Natural killer cell (primary cell): Measurements from ENCODE around the gene SSUH2. TPM values are rescaled to one million over a fixed set of nuclear protein-coding genes. Genes with fewer than 3 reads are reported as not detected.

Source experiments
- ATAC-seq, 3 donors: fragments of 150-1000 bp in 2 of 3; fragments of 200-7000 bp in 1 of 3; cut with Tn5 transposase; 1 replicate in 1 of 3; 2 replicates in 2 of 3; pipeline ENCODE4 v1.10.0; 2021; ENCODE audit warnings: mild to moderate bottlenecking in 2 of 3, moderate library complexity in 2 of 3
- DNase-seq, 2 donors: peaks; one replicate each; pipeline versions ENCODE4 v3.0.0 to v3.0.0-alpha.2; 2013 to 2021; ENCODE audit warnings: mixed read lengths in 1 of 2
- H3K27ac ChIP-seq: one replicate; pipeline ENCODE4 v1.5.1; 2013; ENCODE audit warnings: mild to moderate bottlenecking, low read length
- H3K27me3 ChIP-seq: one replicate; pipeline ENCODE4 v1.6.1; 2013; ENCODE audit warnings: low read length; ENCODE audit not compliant: control insufficient read depth, insufficient read depth
- H3K36me3 ChIP-seq: one replicate; pipeline ENCODE4 v1.6.1; 2013; ENCODE audit warnings: low read length; ENCODE audit not compliant: control insufficient read depth, insufficient read depth
- H3K4me1 ChIP-seq: one replicate; pipeline ENCODE4 v1.6.1; 2013; ENCODE audit warnings: low read length; ENCODE audit not compliant: control insufficient read depth, insufficient read depth
- H3K4me3 ChIP-seq: one replicate; pipeline ENCODE4 v1.5.1; 2013; ENCODE audit warnings: low read length
- H3K9me3 ChIP-seq: one replicate; pipeline ENCODE4 v1.6.1; 2013; ENCODE audit warnings: low read length; ENCODE audit not compliant: control insufficient read depth, insufficient read depth
- H3K27ac Mint-ChIP-seq, 2 donors: one replicate each; pipeline ENCODE4 v1.8.0; 2022; ENCODE audit warnings: mild to moderate bottlenecking in 2 of 2, mixed read lengths in 2 of 2, moderate library complexity in 1 of 2
- H3K27me3 Mint-ChIP-seq, 2 donors: one replicate each; pipeline ENCODE4 v1.8.0; 2022; ENCODE audit warnings: low read depth in 2 of 2, mixed read lengths in 2 of 2
- H3K36me3 Mint-ChIP-seq: one replicate; pipeline ENCODE4 v1.8.0; 2022; ENCODE audit warnings: mixed read lengths
- H3K4me1 Mint-ChIP-seq, 2 donors: one replicate each; pipeline ENCODE4 v1.8.0; 2022; ENCODE audit warnings: mixed read lengths in 2 of 2
- H3K4me3 Mint-ChIP-seq: one replicate; pipeline ENCODE4 v1.8.0; 2022; ENCODE audit warnings: mild to moderate bottlenecking, moderate library complexity, mixed read lengths
- H3K9me3 Mint-ChIP-seq, 2 donors: one replicate each; pipeline ENCODE4 v1.8.0; 2022; ENCODE audit warnings: mixed read lengths in 2 of 2
- WGBS: methylation state at CpG from one replicate; pipeline ENCODE4 v1.1.7; 2013; ENCODE audit warnings: missing lambda C conversion rate; ENCODE audit not compliant: insufficient coverage; 5-methylcytosine and 5-hydroxymethylcytosine counted together
- intact Hi-C: fragments of 100-400 bp; cut with micrococcal nuclease; formaldehyde crosslinking; loops from one replicate; pipeline ENCODE4 v1.14.2; 2022
- total RNA-seq, 4 donors: library from RNA; stranded (reverse); fragments of 120-200 nt in 1 of 4; gene quantifications; one replicate each; pipeline versions ENCODE4 v1.2.3 to v1.2.4, GENCODE V29; 2013 to 2022
- TF ChIP-seq, protein P1 (sequence below): fragments of 200-600 bp; IDR thresholded peaks from one replicate; pipeline ENCODE4 v1.8.0; 2022; ENCODE audit warnings: antibody characterized with exemption

Gene SSUH2
- total RNA-seq, 3 donors from 2014 or later (not counting 1 experiment from before 2014, with no cell fraction given): not detected

DNA sequence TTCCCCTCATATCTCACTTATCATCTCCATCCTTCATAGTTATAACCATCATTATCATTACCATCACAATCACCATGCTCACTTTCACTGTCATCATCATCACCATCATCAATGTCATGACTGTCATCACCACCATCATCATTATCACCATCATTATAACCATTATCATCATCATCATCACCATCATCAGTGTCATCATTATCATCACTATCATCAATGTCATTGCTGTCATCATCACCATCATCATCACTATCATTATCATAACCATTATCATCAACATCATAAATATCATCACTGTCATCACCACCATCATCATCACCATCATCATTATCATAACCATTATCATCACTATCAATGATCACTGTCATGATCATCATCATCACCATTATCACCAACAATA lies 44.1 kb downstream of the SSUH2 start:
- H3K9me3 Mint-ChIP-seq: no peaks in the 10 kb centered on the region
- intact Hi-C loops: no loop called here
- H3K4me1 Mint-ChIP-seq: no peaks in the 10 kb centered on the region
- H3K27me3 Mint-ChIP-seq: peaks cover 0 to 3% of the 10 kb centered on the region in 2 donors
- no peaks in the 10 kb centered on the region for H3K4me1 ChIP-seq
- TF ChIP-seq, protein P1, sequence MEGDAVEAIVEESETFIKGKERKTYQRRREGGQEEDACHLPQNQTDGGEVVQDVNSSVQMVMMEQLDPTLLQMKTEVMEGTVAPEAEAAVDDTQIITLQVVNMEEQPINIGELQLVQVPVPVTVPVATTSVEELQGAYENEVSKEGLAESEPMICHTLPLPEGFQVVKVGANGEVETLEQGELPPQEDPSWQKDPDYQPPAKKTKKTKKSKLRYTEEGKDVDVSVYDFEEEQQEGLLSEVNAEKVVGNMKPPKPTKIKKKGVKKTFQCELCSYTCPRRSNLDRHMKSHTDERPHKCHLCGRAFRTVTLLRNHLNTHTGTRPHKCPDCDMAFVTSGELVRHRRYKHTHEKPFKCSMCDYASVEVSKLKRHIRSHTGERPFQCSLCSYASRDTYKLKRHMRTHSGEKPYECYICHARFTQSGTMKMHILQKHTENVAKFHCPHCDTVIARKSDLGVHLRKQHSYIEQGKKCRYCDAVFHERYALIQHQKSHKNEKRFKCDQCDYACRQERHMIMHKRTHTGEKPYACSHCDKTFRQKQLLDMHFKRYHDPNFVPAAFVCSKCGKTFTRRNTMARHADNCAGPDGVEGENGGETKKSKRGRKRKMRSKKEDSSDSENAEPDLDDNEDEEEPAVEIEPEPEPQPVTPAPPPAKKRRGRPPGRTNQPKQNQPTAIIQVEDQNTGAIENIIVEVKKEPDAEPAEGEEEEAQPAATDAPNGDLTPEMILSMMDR: no peak
- no peak overlapping the region for H3K4me3 ChIP-seq
- H3K4me3 Mint-ChIP-seq: no peak overlapping the region
- H3K36me3 ChIP-seq: no peaks in the 10 kb centered on the region
- no peaks in the 10 kb centered on the region for H3K36me3 Mint-ChIP-seq
- no peaks in the 10 kb centered on the region for H3K9me3 ChIP-seq
- no peak for ATAC-seq
- no peak for DNase-seq
- no peak overlapping the region for H3K27ac Mint-ChIP-seq
- no peaks in the 10 kb centered on the region for H3K27me3 ChIP-seq
- no peak overlapping the region for H3K27ac ChIP-seq

DNA sequence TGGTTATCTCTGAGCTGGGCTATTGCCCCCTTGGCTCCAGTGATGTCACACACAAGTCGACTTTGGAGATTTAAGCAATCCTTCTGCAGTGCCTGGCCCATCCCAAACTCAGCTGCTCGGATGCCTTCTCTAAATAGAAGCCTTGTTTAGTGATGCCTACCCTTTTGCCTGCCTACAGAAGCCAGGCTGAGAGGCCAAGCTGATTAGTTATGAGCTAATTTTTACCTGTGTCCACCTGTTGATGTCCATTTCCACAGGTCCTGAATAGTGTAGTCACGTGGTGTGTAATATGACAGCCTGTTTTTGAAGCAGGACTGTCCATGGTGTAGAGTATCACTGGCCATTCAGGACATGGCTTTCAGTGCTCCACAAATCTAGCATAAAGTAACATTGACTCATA lies 45.5 kb downstream of the SSUH2 start:
- Histone ChIP-seq H3K4me1 (no peaks in the 10 kb centered on the region), H3K27me3 (no peaks in the 10 kb centered on the region), H3K27ac (no peak overlapping the region), H3K9me3 (no peaks in the 10 kb centered on the region), H3K4me3 (no peak overlapping the region), H3K36me3 (no peaks in the 10 kb centered on the region)
- H3K4me3 Mint-ChIP-seq: no peak overlapping the region
- WGBS: 81% methylated on average over 3 of the region's 3 CpGs
- no peaks in the 10 kb centered on the region for H3K4me1 Mint-ChIP-seq
- no peaks in the 10 kb centered on the region for H3K36me3 Mint-ChIP-seq
- H3K27me3 Mint-ChIP-seq: peaks cover 0 to 3% of the 10 kb centered on the region in 2 donors
- no peaks in the 10 kb centered on the region for H3K9me3 Mint-ChIP-seq
- intact Hi-C loops: no loop called here
- H3K27ac Mint-ChIP-seq: no peak overlapping the region
- ATAC-seq: no peak
- DNase-seq: no peak
- TF ChIP-seq, protein P1: no peak

DNA sequence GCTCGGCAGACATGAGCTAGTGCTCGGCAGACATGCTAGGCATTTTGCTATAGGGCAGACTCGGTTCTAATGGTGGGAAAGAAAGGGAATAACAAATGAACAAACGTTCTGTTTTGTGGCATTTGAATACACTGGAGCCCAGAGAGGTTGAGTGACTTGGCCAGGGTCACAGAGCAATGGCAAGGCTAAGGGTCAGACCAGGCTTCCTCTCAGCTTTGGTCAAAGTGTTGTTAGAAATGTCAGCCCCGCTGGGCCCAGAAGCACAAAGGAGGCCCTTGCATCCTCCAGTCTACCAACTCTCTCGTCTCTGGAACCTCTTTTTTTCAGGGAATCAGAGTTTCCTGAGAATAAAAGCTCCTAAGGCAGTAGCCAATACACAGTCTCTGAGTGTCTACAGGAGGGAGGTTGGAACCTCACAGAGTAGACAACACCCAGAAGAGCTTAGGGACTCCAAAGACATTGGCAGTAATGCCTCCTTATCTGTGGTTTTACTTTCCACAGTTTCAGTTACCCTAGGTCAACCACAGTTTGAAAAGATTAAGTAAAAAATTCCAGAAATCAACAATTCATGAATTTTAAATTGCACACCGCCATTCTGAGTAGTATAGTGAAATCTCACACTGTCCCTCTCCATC lies 47.3 kb downstream of the SSUH2 start:
- Histone ChIP-seq H3K9me3 (no peaks in the 10 kb centered on the region), H3K27me3 (no peaks in the 10 kb centered on the region), H3K4me1 (no peaks in the 10 kb centered on the region), H3K36me3 (no peaks in the 10 kb centered on the region), H3K27ac (no peak overlapping the region), H3K4me3 (no peak overlapping the region)
- Mint-ChIP-seq H3K4me3 (no peak overlapping the region), H3K4me1 (no peaks in the 10 kb centered on the region), H3K36me3 (no peaks in the 10 kb centered on the region), H3K9me3 (no peaks in the 10 kb centered on the region), H3K27ac (no peak overlapping the region), H3K27me3 (peaks cover 0 to 3% of the 10 kb centered on the region in 2 donors)
- ATAC-seq (no peak), DNase-seq (no peak)
- TF ChIP-seq, protein P1: no peak
- WGBS: 78% methylated on average over 7 of the region's 7 CpGs
- intact Hi-C loops: no loop called here
